ENCODE results near the gene SELENON.

Gene SELENON

GRCh38 chr1:25863486-25864262, 63.7 kb downstream of the SELENON start:
- DNase-seq (ENCODE audit: low spot score), result no peak

GRCh38 chr1:25864434-25864833, 64.4 kb downstream of the SELENON start:
- DNase-seq (ENCODE audit: low spot score), result no peak

GRCh38 chr1:25866288-25866687, 66.3 kb downstream of the SELENON start:
- DNase-seq (ENCODE audit: low spot score), result no peak

- DNase-seq (ENCODE audit: low spot score), result no peak
Measured at GRCh38 chr1:25867210-25867991, 67.4 kb downstream of the SELENON start.

Data from COLO829 (cell line).